Adipocyte (in vitro differentiated cells): ENCODE data around the gene C16orf82.
"Not testable (repeated sequence)": the region's sequence is repeated elsewhere in the genome, so short reads cannot be mapped to it uniquely, and the experiment has no call there.

Experiments used
- DNase-seq: peaks from one replicate; pipeline ENCODE4 v3.0.0-alpha.2; 2015; ENCODE audit warnings: low read depth
- H3K27me3 ChIP-seq: replicated peaks from 2 replicates; pipeline ENCODE4 v1.7.0; 2013; ENCODE audit warnings: mild to moderate bottlenecking, low read length, moderate library complexity; ENCODE audit not compliant: control insufficient read depth, insufficient read depth
- H3K36me3 ChIP-seq: 2 replicates; pipeline ENCODE4 v1.7.0; 2013; ENCODE audit warnings: low read length, mild to moderate bottlenecking, moderate library complexity; ENCODE audit not compliant: control insufficient read depth, insufficient read depth, severe bottlenecking
- H3K4me1 ChIP-seq: 2 replicates; pipeline ENCODE4 v1.7.0; 2013; ENCODE audit warnings: mild to moderate bottlenecking, low read length, moderate library complexity; ENCODE audit not compliant: control insufficient read depth, insufficient read depth
- H3K4me3 ChIP-seq: 2 replicates; pipeline ENCODE4 v1.7.0; 2013; ENCODE audit warnings: mild to moderate bottlenecking, low read length, moderate library complexity
- H3K9ac ChIP-seq: 2 replicates; pipeline ENCODE4 v1.7.0; 2013; ENCODE audit warnings: mild to moderate bottlenecking, low read length, moderate library complexity
- H3K9me3 ChIP-seq: 2 replicates; pipeline ENCODE4 v1.7.0; 2013; ENCODE audit warnings: mild to moderate bottlenecking, low read length, moderate library complexity; ENCODE audit not compliant: control insufficient read depth

The C16orf82 gene

GRCh38 chr16:27049117-27049516, 17.6 kb upstream of the C16orf82 start:
- Histone ChIP-seq H3K27me3 (peaks cover 17% of the 10 kb centered on the region), H3K36me3 (no peaks in the 10 kb centered on the region), H3K9me3 (peaks cover 5% of the 10 kb centered on the region), H3K4me1 (peaks cover 21% of the 10 kb centered on the region), H3K9ac (no peak overlapping the region), H3K4me3 (no peak overlapping the region)
- no peak for DNase-seq

DNA sequence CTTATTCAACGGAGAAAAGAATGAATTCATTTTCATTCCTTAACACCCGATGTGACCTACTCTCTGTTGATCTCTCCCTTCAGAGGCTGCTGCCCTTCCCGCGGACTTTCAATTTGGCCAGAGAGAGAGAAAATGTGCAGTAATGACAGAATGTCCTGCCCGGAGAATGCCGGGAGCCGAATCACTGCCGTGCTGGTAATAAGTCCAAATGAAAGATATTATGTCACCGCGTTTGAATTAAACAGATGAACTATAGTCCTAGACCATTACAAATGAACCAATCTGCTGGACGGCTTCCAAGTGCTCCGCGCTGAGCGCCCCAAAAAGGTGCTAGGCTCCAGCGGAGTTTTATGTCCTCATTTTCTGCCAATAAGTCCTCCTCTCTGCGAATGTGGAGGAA, 14.7 kb upstream of the C16orf82 start:
- Histone ChIP-seq H3K27me3 (peaks cover 17% of the 10 kb centered on the region), H3K4me1 (peaks cover 9% of the 10 kb centered on the region), H3K36me3 (no peaks in the 10 kb centered on the region), H3K9me3 (no peaks in the 10 kb centered on the region), H3K9ac (no peak overlapping the region), H3K4me3 (no peak overlapping the region)
- DNase-seq, result no peak

DNA sequence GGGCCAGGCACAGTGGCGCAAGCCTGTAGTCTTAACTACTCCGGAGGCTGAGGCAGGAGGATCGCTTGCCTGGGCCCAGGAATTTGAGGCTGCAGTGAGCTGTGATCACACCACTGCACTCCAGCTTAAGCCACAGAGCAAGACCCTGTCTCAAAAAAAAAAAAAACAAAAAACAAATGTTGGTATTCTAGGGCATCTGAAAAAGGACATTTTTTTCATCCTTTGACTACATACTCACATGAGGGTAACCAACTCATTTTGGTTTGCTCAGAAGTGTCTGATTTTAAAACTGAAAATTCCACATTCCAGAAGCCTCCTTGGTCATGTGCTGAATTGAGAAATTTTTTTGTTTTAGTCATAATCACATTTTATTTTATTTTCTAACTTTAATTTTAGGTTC, 12.7 kb upstream of the C16orf82 start:
- Histone ChIP-seq H3K36me3 (no peaks in the 10 kb centered on the region), H3K4me1 (no peaks in the 10 kb centered on the region), H3K9me3 (no peaks in the 10 kb centered on the region), H3K27me3 (peaks cover 16% of the 10 kb centered on the region), H3K9ac (no peak overlapping the region), H3K4me3 (no peak overlapping the region)
- DNase-seq, result no peak

- peaks cover 13% of the 10 kb centered on the region for H3K27me3 ChIP-seq
- DNase-seq, result no peak
- no peak overlapping the region for H3K9ac ChIP-seq
- no peaks in the 10 kb centered on the region for H3K36me3 ChIP-seq
- no peaks in the 10 kb centered on the region for H3K4me1 ChIP-seq
- H3K9me3 ChIP-seq, result peaks cover 3% of the 10 kb centered on the region
- H3K4me3 ChIP-seq, result no peak overlapping the region
Measured at GRCh38 chr16:27058299-27058698, 8.4 kb upstream of the C16orf82 start.

- Histone ChIP-seq H3K9ac (no peak overlapping the region), H3K36me3 (no peaks in the 10 kb centered on the region), H3K27me3 (peaks cover 35% of the 10 kb centered on the region), H3K4me1 (no peaks in the 10 kb centered on the region), H3K4me3 (no peak overlapping the region), H3K9me3 (peaks cover 6% of the 10 kb centered on the region)
- DNase-seq, result no peak
Measured at GRCh38 chr16:27070776-27071175, 4.0 kb downstream of the C16orf82 start.

- Histone ChIP-seq H3K9me3 (peaks cover 6% of the 10 kb centered on the region), H3K9ac (no peak overlapping the region), H3K27me3 (peaks cover 40% of the 10 kb centered on the region), H3K4me1 (no peaks in the 10 kb centered on the region), H3K4me3 (no peak overlapping the region), H3K36me3 (no peaks in the 10 kb centered on the region)
- no peak for DNase-seq
Measured at GRCh38 chr16:27073733-27074132, 7.0 kb downstream of the C16orf82 start.

- Histone ChIP-seq H3K4me3 (no peak overlapping the region), H3K9ac (no peak overlapping the region), H3K4me1 (peaks cover 12% of the 10 kb centered on the region), H3K36me3 (no peaks in the 10 kb centered on the region), H3K27me3 (peaks cover 71% of the 10 kb centered on the region), H3K9me3 (no peaks in the 10 kb centered on the region)
- no peak for DNase-seq
Measured at GRCh38 chr16:27080895-27081294, 14.2 kb downstream of the C16orf82 start.

- Histone ChIP-seq H3K9me3 (no peaks in the 10 kb centered on the region), H3K4me3 (no peak overlapping the region)
- DNase-seq, result no peak
Measured at GRCh38 chr16:27083861-27084261, 17.1 kb downstream of the C16orf82 start.

GRCh38 chr16:27084307-27085028, 17.7 kb downstream of the C16orf82 start:
- no peak for DNase-seq

More at GRCh38 chr16:27083861-27084261, 17.1 kb downstream of the C16orf82 start:
- H3K36me3 ChIP-seq, result no peaks in the 10 kb centered on the region
- peaks cover 12% of the 10 kb centered on the region for H3K4me1 ChIP-seq
- H3K9ac ChIP-seq, result no peak overlapping the region
- peaks cover 58% of the 10 kb centered on the region for H3K27me3 ChIP-seq

DNA sequence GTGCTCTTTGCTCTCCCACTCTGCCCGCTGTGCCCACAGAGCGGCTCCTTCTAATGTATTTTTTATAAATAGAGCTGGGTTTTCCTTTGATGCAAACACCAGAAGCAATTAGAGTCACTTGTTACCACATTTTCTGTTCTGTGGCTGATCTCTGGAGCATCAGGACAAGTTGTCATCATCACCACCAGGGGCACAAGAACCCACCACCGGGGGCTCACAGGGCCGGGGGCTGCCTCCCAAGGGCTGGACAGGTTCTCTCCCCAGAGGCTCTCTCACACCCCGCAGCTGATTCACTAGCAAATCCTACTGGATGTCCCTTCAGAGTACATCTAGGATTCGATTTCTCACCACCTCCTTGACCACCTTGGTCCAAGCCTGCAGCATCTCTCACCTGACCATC, 18.5 kb downstream of the C16orf82 start:
- Histone ChIP-seq H3K4me1 (peaks cover 12% of the 10 kb centered on the region), H3K27me3 (peaks cover 51% of the 10 kb centered on the region), H3K9ac (no peak overlapping the region), H3K36me3 (no peaks in the 10 kb centered on the region), H3K4me3 (no peak overlapping the region), H3K9me3 (no peaks in the 10 kb centered on the region)
- no peak for DNase-seq

More at GRCh38 chr16:27084307-27085028, 17.7 kb downstream of the C16orf82 start:
- no peak overlapping the region for H3K9ac ChIP-seq
- H3K4me3 ChIP-seq, result no peak overlapping the region
- no peaks in the 10 kb centered on the region for H3K9me3 ChIP-seq
- H3K4me1 ChIP-seq, result peaks cover 12% of the 10 kb centered on the region
- no peaks in the 10 kb centered on the region for H3K36me3 ChIP-seq
- peaks cover 51% of the 10 kb centered on the region for H3K27me3 ChIP-seq

DNA sequence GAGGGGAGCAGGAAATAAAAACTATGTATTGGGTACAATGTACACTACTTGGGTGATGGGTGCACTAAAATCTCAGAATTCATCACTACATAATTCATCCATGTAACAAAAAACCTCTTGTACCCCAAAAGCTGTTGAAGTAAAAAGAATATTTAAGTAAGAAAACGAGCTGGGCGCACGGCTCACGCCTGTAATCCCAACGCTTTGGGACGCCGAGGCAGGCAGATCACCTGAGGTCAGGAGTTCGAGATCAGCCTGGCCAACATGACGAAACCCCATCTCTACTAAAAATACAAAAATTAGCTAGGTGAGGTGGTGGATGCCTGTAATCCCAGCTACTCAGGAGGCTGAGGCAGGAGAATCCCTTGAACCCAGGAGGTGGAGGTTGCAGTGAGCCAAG, 19.3 kb downstream of the C16orf82 start:
- not testable (repeated sequence) for H3K9ac ChIP-seq, DNase-seq, H3K9me3 ChIP-seq, H3K4me3 ChIP-seq, H3K36me3 ChIP-seq
- Histone ChIP-seq H3K27me3 (peaks cover 51% of the 10 kb centered on the region), H3K4me1 (peaks cover 12% of the 10 kb centered on the region)

- H3K36me3 ChIP-seq, result no peaks in the 10 kb centered on the region
- H3K9ac ChIP-seq, result no peak overlapping the region
- H3K9me3 ChIP-seq, result no peaks in the 10 kb centered on the region
- no peak for DNase-seq
- no peak overlapping the region for H3K4me3 ChIP-seq
- H3K4me1 ChIP-seq, result peaks cover 10% of the 10 kb centered on the region
- peaks cover 34% of the 10 kb centered on the region for H3K27me3 ChIP-seq
Measured at GRCh38 chr16:27088216-27088615, 21.5 kb downstream of the C16orf82 start.
